NCI-H2196 (cell line): ENCODE measurements around the gene CCDC28B.
A peak's percentile ranks its signal among the peaks of the same experiment; 100 is the strongest.

ENCODE experiments used
- DNase-seq: peaks from one replicate; lab custom pipeline; 2025; ENCODE audit not compliant: unreplicated experiment; lab: John Stamatoyannopoulos, UW

Gene CCDC28B

GRCh38 chr1:32221581-32221979 is 21.2 kb downstream of the CCDC28B start:
- no peak for DNase-seq

GRCh38 chr1:32221980-32222755 is 21.8 kb downstream of the CCDC28B start, which contains the start of the genes EIF3I and TMEM234:
EIF3I (plus strand) TSS chr1:32222407; CDS start chr1:32222442, 35 bp downstream.
TMEM234 (minus strand) TSS chr1:32222353; CDS start chr1:32222322, 31 bp downstream.
- DNase-seq = peak; percentile 94

- DNase-seq = no peak
These were observed 23.3 kb downstream of the CCDC28B start for GRCh38 chr1:32223683-32224082.

GRCh38 chr1:32224285-32224684 is 23.9 kb downstream of the CCDC28B start:
- no peak for DNase-seq

GRCh38 chr1:32228771-32229170 is 28.4 kb downstream of the CCDC28B start:
- no peak for DNase-seq

- no peak for DNase-seq
These were observed 31.5 kb downstream of the CCDC28B start for GRCh38 chr1:32231843-32232432.

GRCh38 chr1:32232558-32233304 is 32.3 kb downstream of the CCDC28B start:
- no peak for DNase-seq

- DNase-seq = no peak
These were observed 34.4 kb downstream of the CCDC28B start for GRCh38 chr1:32234792-32235191.

GRCh38 chr1:32239337-32239736 is 38.9 kb downstream of the CCDC28B start:
- peak; percentile 55 for DNase-seq

GRCh38 chr1:32239790-32240139 is 39.4 kb downstream of the CCDC28B start:
- no peak for DNase-seq

- peak; percentile 92 for DNase-seq
These were observed 40.0 kb downstream of the CCDC28B start for GRCh38 chr1:32240140-32240951.

GRCh38 chr1:32241001-32241763 is 40.8 kb downstream of the CCDC28B start:
- DNase-seq = peak; percentile 65

- DNase-seq = no peak
These were observed 42.0 kb downstream of the CCDC28B start for GRCh38 chr1:32242341-32242851.

- no peak for DNase-seq
These were observed 46.5 kb downstream of the CCDC28B start, which contains the start of gene FAM167B for GRCh38 chr1:32246888-32247273. FAM167B (plus strand) TSS chr1:32247222; CDS start chr1:32247422, 200 bp downstream.

- no peak for DNase-seq
These were observed 47.1 kb downstream of the CCDC28B start for GRCh38 chr1:32247452-32247851.

GRCh38 chr1:32247983-32248889 is 47.8 kb downstream of the CCDC28B start:
- DNase-seq = peak; percentile 90

GRCh38 chr1:32249831-32250525 is 49.6 kb downstream of the CCDC28B start:
- no peak for DNase-seq
